GM20000 (cell line): ENCODE measurements around the gene EDN3.
"Not testable (repeated sequence)": the region's sequence is repeated elsewhere in the genome, so short reads cannot be mapped to it uniquely, and the experiment has no call there.

Experiments used
- DNase-seq: peaks from one replicate; pipeline ENCODE4 v3.0.0; 2012; ENCODE audit warnings: low spot score
- CTCF ChIP-seq: IDR thresholded peaks from 2 replicates; pipeline ENCODE4 v1.5.1; 2012; ENCODE audit warnings: mild to moderate bottlenecking, control low read depth; ENCODE audit errors: extremely low read depth, missing control alignments

EDN3 gene

GRCh38 chr20:59340201-59340885 lies 39.9 kb downstream of the EDN3 start:
- no peak for TF ChIP-seq CTCF
- DNase-seq, result no peak

- DNase-seq, result not testable (repeated sequence)
Observed at GRCh38 chr20:59341285-59342022, 41.0 kb downstream of the EDN3 start.

- no peak for TF ChIP-seq CTCF
- DNase-seq, result no peak
Observed at GRCh38 chr20:59342023-59342957, 41.9 kb downstream of the EDN3 start.

DNA sequence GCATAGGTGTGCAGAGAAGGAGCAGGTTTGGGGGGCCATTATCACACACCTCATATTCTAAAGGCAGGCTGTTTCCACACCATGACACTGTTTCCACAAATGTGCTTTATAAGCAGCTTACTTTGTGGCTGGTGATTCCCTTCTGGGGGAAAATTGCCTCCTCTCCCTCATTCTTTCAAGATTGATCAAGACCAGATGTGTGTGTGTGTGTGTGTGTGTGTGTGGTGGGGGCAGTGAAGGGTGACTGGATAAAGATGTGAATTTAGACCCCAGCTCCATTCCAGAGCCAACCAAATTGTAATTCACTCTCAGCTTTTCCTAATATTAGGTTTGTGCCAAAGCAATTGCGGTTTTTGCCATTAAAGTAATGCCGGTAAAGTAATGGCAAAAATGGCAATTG lies 45.6 kb downstream of the EDN3 start:
- no peak for TF ChIP-seq CTCF

DNA sequence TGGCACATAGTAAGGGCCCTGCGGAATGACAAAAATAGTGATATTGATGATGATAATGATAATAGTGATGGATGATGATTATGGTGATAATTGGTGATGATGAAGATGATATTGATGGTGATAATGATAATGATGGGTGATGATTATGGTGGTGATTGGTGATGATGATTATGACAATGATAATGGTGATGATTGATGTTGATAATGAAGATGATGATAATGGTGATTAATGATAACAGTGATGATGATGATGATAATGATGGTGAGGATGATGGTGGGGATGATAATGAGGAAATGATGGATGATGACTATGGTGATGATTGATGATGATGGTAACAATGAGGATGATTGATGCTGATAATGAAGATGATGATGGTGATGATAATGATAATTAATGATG lies 48.9 kb downstream of the EDN3 start:
- no peak for DNase-seq
- no peak for TF ChIP-seq CTCF

More for the DNA sequence above, 45.6 kb downstream of the EDN3 start:
- no peak for DNase-seq

GRCh38 chr20:59350330-59351156 lies 50.1 kb downstream of the EDN3 start:
- DNase-seq, result no peak
- TF ChIP-seq CTCF, result no peak
